AG10803 (cell line): ENCODE measurements around the gene FOLR1.

Experiments
- DNase-seq: peaks from one replicate; pipeline ENCODE4 v3.0.0; 2010; ENCODE audit warnings: low read depth
- H3K4me3 ChIP-seq: 2 replicates; pipeline ENCODE4 v1.5.1; 2011; ENCODE audit warnings: mild to moderate bottlenecking, low read length, control low read depth
- TF ChIP-seq, protein P1 (sequence below): conservative IDR thresholded peaks from 2 replicates; pipeline ENCODE4 v1.5.1; 2011; ENCODE audit warnings: mild to moderate bottlenecking, low read length, control low read depth, inconsistent platforms

FOLR1 gene

DNA sequence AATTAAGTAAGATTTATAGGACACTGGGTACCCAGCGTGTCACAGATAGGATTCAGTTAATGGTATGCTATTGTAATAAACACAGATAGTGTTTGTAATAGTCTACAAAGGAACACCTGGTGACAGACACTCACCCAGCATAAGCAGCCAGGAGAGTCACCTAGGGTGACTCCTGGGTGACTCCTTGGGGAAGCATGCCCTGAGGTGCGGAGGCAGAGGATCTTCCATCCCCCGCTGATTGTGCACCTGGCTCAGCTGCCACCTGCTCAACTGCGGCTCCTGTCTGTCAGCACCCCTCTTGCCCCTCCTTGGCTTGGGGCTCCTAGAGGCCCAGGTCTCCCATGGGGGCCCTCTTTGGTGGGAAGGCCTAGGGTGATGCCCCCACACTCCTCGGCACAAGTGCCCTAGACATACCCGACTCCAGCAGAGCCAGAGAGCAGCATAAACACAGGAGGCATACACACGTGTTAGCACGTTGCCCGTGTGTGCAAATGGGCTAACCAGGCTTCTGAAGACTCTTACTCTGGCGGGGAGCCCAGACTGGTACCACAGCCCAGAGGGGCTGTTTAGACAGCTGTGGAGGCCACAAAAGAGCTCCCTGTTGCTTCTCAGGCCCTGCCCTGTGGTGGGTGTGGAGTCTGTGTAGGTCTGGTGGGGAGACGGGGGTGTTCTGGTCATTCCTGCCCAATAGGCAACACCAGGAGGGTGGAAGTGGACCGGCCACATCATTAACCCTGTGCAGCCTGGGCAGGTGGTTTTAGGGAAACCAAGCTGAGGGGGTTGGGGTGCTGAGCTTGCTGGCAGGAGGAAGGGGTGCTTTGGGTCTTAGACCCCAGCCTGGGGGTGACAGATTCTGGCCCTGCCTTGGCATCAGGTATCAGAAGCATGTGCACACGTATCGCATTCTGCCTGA lies 35.6 kb downstream of the FOLR1 start:
- TF ChIP-seq, protein P1, sequence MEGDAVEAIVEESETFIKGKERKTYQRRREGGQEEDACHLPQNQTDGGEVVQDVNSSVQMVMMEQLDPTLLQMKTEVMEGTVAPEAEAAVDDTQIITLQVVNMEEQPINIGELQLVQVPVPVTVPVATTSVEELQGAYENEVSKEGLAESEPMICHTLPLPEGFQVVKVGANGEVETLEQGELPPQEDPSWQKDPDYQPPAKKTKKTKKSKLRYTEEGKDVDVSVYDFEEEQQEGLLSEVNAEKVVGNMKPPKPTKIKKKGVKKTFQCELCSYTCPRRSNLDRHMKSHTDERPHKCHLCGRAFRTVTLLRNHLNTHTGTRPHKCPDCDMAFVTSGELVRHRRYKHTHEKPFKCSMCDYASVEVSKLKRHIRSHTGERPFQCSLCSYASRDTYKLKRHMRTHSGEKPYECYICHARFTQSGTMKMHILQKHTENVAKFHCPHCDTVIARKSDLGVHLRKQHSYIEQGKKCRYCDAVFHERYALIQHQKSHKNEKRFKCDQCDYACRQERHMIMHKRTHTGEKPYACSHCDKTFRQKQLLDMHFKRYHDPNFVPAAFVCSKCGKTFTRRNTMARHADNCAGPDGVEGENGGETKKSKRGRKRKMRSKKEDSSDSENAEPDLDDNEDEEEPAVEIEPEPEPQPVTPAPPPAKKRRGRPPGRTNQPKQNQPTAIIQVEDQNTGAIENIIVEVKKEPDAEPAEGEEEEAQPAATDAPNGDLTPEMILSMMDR = no peak
- peak; percentile 23 for DNase-seq
- no peak overlapping the region for H3K4me3 ChIP-seq

DNA sequence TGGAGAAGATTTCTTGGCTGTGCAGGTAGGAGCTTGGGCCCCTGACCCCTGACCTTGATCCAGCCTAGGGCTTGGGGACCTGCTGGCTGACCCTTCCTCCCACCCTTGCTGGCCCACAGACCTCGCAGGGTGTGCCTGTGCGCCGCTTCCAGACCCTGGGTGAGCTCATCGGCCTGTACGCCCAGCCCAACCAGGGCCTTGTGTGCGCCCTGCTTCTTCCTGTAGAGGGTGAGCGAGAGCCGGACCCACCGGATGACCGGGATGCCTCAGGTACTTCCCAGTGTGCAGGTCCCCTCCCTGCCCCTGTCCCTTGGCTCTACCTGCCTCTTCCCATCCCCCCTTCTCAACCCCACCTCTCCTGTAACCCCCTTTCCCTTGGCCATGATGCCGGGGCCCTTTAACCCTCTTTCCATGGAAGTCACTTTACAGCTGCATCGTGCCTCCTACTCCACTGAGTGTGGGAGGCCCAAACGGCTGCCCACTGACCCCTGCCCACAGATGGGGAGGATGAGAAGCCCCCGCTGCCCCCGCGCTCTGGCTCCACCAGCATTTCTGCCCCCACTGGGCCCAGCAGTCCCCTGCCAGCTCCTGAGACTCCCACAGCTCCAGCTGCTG lies 36.4 kb downstream of the FOLR1 start:
- no peak for DNase-seq
- TF ChIP-seq, protein P1 = no peak
- H3K4me3 ChIP-seq = no peak overlapping the region

DNA sequence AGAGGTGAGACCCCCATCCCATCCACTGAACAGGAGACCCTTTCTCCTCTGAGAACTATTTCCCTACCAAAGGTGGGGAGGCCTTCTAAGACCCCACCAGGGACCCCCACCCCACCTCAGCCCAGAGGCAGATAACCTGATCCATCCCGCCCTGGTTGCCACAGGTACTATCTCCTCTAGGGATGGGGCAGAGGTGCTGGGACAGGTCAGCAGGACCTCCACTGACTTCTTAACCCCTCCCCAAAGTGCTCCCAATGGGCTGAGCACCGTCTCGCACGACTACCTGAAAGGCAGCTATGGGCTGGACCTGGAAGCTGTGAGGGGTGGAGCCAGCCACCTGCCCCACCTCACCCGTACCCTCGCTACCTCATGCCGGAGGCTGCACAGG lies 36.9 kb downstream of the FOLR1 start:
- H3K4me3 ChIP-seq = no peak overlapping the region
- TF ChIP-seq, protein P1 = no peak
- DNase-seq = no peak

DNA sequence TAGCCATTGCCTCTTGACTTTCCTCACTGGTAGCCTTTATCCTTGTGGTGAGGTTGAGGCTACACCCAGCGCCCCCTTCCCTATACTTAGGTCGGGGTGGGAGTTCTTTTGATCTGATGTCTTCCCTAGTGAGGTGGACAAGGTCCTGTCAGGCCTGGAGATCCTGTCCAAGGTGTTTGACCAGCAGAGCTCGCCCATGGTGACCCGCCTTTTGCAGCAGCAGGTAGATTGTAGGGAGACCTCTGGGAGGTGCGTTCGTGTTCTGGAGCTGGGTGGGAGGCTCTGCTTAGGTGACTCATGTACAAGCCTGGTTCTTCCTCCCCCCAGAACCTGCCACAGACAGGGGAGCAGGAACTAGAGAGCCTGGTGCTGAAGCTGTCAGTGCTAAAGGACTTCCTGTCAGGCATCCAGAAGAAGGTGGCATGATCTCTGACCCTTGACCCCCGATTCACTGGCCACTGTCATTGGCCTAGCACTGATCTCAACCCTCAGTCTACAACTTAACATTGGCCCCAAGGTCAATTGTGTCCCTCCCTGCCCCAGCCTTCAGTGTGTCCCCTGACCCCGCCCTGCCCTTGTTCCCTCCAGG lies 37.5 kb downstream of the FOLR1 start:
- TF ChIP-seq, protein P1 = no peak
- no peak overlapping the region for H3K4me3 ChIP-seq
- DNase-seq = no peak

DNA sequence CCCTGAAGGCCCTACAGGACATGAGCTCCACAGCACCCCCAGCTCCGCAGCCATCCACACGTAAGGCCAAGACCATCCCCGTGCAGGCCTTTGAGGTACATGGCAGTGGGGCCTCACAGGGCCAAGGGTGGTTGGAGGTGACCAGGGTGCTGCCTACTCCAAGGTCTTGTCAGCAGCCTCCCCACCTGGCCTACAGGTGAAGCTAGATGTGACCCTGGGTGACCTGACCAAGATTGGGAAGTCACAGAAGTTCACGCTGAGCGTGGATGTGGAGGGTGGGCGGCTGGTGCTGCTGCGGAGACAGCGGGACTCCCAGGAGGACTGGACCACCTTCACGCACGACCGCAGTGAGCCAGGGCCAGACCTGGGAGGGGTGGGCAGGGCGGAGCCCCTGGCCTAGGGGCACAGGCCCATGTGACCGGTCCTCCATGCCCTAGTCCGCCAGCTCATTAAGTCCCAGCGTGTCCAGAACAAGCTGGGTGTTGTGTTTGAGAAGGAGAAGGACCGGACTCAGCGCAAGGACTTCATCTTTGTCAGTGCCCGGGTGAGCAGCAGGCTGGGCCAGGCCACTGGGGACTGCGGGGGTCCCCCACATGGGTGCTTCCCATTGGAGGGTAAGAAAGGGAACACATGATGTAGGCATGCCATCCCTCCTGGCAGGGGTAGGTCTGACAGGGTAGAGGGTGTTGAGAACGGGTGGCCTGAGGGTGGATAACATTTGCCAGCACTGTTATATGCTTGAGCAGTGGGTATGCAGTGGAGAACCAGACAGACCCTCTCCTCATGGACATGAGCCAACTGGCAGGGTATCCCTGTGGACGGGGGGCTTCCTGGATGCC lies 38.2 kb downstream of the FOLR1 start:
- no peak overlapping the region for H3K4me3 ChIP-seq
- TF ChIP-seq, protein P1 = no peak
- no peak for DNase-seq

DNA sequence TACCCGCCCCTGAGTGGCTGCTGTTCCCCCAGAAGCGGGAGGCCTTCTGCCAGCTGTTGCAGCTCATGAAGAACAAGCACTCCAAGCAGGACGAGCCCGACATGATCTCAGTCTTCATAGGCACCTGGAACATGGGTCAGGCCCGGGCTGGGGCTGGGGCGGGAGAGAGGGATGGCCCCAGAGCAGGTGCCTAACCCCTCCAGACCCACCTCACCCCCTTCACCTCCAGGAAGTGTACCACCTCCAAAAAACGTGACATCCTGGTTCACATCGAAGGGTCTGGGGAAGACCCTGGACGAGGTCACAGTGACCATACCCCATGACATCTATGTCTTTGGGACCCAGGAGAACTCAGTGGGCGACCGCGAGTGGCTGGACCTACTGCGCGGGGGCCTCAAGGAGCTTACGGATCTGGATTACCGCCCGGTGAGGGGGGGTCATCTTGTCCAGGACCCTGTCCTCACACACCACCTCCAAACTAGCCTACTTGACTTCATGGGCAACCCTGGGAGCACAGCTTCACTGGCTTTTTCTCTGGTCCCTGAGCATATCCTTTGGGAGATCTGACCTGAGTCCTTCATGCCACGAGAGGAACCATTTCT lies 38.9 kb downstream of the FOLR1 start:
- TF ChIP-seq, protein P1 = no peak
- H3K4me3 ChIP-seq = no peak overlapping the region
- DNase-seq = no peak
